Endothelial cell of umbilical vein (primary cell): ENCODE results near the gene SEMA6C. TPM values are rescaled to one million over a fixed set of nuclear protein-coding genes. Genes with fewer than 3 reads are reported as not detected.

ENCODE experiments used
- BruUV-seq: library from RNA; stranded (reverse); fragments of 400-500 nt; replicated peaks from 2 replicates; lab custom pipeline; 2021; lab: Mats Ljungman, UMichigan
- CTCF ChIA-PET: fragments of 300-600, 350-600 bp; sonication (Branson Sonifier 250); formaldehyde crosslinking; loops from one replicate; lab custom pipeline; 2021; ENCODE audit warnings: antibody characterized with exemption, inconsistent platforms; lab: Charles Lee
- POLR2A ChIA-PET: fragments of 300-600, 350-600 bp; sonication (Branson Sonifier 250); formaldehyde crosslinking; loops from one replicate; lab custom pipeline; 2021; ENCODE audit warnings: antibody characterized with exemption, inconsistent platforms; lab: Charles Lee
- DNase-seq: peaks from one replicate; pipeline ENCODE4 v3.0.0-alpha.2; 2011; ENCODE audit warnings: low read depth, low spot score
- FAIRE-seq: peaks from 2 replicates; lab custom pipeline; 2011; peaks lifted over from hg19 to GRCh38; lab: Jason Lieb, UNC
- H2AFZ ChIP-seq: 2 replicates; pipeline ENCODE4 v1.6.0; 2012; ENCODE audit warnings: low read depth, low read length, control low read depth, inconsistent platforms
- H3K27ac ChIP-seq: 2 replicates; pipeline ENCODE4 v1.5.1; 2011; ENCODE audit warnings: low read depth, mild to moderate bottlenecking, control low read depth, low read length, moderate library complexity; ENCODE audit not compliant: insufficient read depth
- H3K27me3 ChIP-seq, 2 experiments: 2 replicates each; pipeline versions ENCODE4 v1.6.0 to v1.6.1; 2011; ENCODE audit warnings: low read length in 2 of 2, mixed read lengths in 1 of 2; ENCODE audit not compliant: control insufficient read depth in 2 of 2, insufficient read depth in 2 of 2
- H3K36me3 ChIP-seq, 2 experiments: 2 replicates in 1 of 2; 3 replicates in 1 of 2; pipeline ENCODE4 v1.5.1; 2011; ENCODE audit warnings: low read length in 2 of 2, mild to moderate bottlenecking in 1 of 2, moderate library complexity in 1 of 2; ENCODE audit not compliant: control insufficient read depth in 2 of 2, insufficient read depth in 2 of 2; ENCODE audit errors: extremely low read depth in 1 of 2
- H3K4me1 ChIP-seq: 3 replicates; pipeline ENCODE4 v1.5.1; 2011; ENCODE audit warnings: mild to moderate bottlenecking, low read length; ENCODE audit not compliant: control insufficient read depth, insufficient read depth; ENCODE audit errors: extremely low read depth
- H3K4me2 ChIP-seq: 2 replicates; pipeline ENCODE4 v1.6.1; 2011; ENCODE audit warnings: low read length, control low read depth, mixed read lengths; ENCODE audit not compliant: insufficient read depth
- H3K4me3 ChIP-seq, 3 experiments: fragments of 200-600 bp in 1 of 3; sonication (generic), shearing (Covaris generic) in 1 of 3; replicated peaks in 1 of 3; 2 replicates each; pipeline ENCODE4 v1.5.1; 2011 to 2016; ENCODE audit warnings: control low read depth in 3 of 3, low read length in 3 of 3, mild to moderate bottlenecking in 2 of 3, inconsistent platforms in 1 of 3, low read depth in 1 of 3, moderate library complexity in 1 of 3; ENCODE audit not compliant: insufficient read depth in 1 of 3
- H3K79me2 ChIP-seq: 2 replicates; pipeline ENCODE4 v1.6.0; 2012; ENCODE audit warnings: low read length, inconsistent platforms; ENCODE audit not compliant: control insufficient read depth, insufficient read depth
- H3K9ac ChIP-seq: replicated peaks from 2 replicates; pipeline ENCODE3; 2011; ENCODE audit warnings: low read length, control low read depth; ENCODE audit not compliant: insufficient read depth; ENCODE audit errors: extremely low read depth
- H3K9me1 ChIP-seq: replicated peaks from 3 replicates; pipeline ENCODE4 v1.6.0; 2011; ENCODE audit warnings: mild to moderate bottlenecking, low read length; ENCODE audit not compliant: control insufficient read depth, insufficient read depth; ENCODE audit errors: extremely low read depth
- H3K9me3 ChIP-seq: replicated peaks from 2 replicates; pipeline ENCODE4 v1.5.1; 2012; ENCODE audit warnings: low read length, inconsistent platforms; ENCODE audit not compliant: control insufficient read depth, insufficient read depth
- H4K20me1 ChIP-seq: replicated peaks from 2 replicates; pipeline ENCODE3; 2011; ENCODE audit warnings: mild to moderate bottlenecking, low read length; ENCODE audit not compliant: control insufficient read depth, insufficient read depth; ENCODE audit errors: extremely low read depth
- EZH2 ChIP-seq: IDR thresholded peaks from 2 replicates; pipeline ENCODE4 v1.6.1; 2012; ENCODE audit warnings: borderline replicate concordance, low read depth, mild to moderate bottlenecking, moderate library complexity, low read length, inconsistent platforms; ENCODE audit not compliant: severe bottlenecking
- FOS ChIP-seq: IDR thresholded peaks from 2 replicates; pipeline ENCODE4 v1.6.1; 2011; ENCODE audit warnings: mild to moderate bottlenecking, low read length, moderate library complexity, borderline replicate concordance; ENCODE audit not compliant: insufficient read depth
- GATA2 ChIP-seq: IDR thresholded peaks from 2 replicates; pipeline ENCODE4 v1.7.0; 2011; ENCODE audit warnings: low read depth, mild to moderate bottlenecking, moderate library complexity, mixed read lengths, low read length; ENCODE audit not compliant: insufficient read length, insufficient read depth
- JUN ChIP-seq: IDR thresholded peaks from 2 replicates; pipeline ENCODE4 v1.6.1; 2011; ENCODE audit warnings: borderline replicate concordance, low read depth; ENCODE audit not compliant: insufficient read length, insufficient read depth
- MYC ChIP-seq: IDR thresholded peaks from one replicate; pipeline ENCODE4 v1.6.1; 2011; ENCODE audit warnings: mild to moderate bottlenecking, low read depth, low read length
- POLR2A ChIP-seq: IDR thresholded peaks from 2 replicates; pipeline ENCODE4 v1.6.1; 2012; ENCODE audit warnings: low read depth, mild to moderate bottlenecking, control low read depth, low read length
- POLR2AphosphoS5 ChIP-seq: IDR thresholded peaks from 2 replicates; pipeline ENCODE4 v1.6.1; 2012; ENCODE audit warnings: low read depth, mild to moderate bottlenecking, control low read depth, low read length, moderate library complexity; ENCODE audit not compliant: insufficient read depth
- dilution Hi-C: fragments of 300-500 bp; cut with MboI; formaldehyde crosslinking; loops from one replicate; pipeline ENCODE4 v1.15.0; 2019; ENCODE audit warnings: low sequenced_read_pairs; ENCODE audit not compliant: extremely low pct_ligation_motif_present
- intact Hi-C: fragments of 100-400 bp; cut with micrococcal nuclease; formaldehyde crosslinking; loops from one replicate; pipeline ENCODE4 v1.10.0; 2022
- polyA plus RNA-seq, 4 experiments: library from polyadenylated mRNA; depleted of rRNA in 3 of 4; stranded (reverse) in 3 of 4; unstranded in 1 of 4; fragments of >200 nt; gene quantifications; 2 replicates each; pipeline versions ENCODE4 v1.2.1 to v1.2.3, GENCODE V29; 2011 to 2012; ENCODE audit warnings: missing spikeins in 1 of 4
- total RNA-seq: library from RNA; stranded (reverse); gene quantifications from 2 replicates; pipeline ENCODE4 v1.2.3, GENCODE V29; 2021
- TF ChIP-seq, protein P1 (sequence below), 2 donors: IDR thresholded peaks; 1 replicate in 1 of 2; 2 replicates in 1 of 2; pipeline ENCODE4 v1.5.1; 2011; ENCODE audit warnings: low read length in 2 of 2, mild to moderate bottlenecking in 2 of 2, moderate library complexity in 2 of 2, control low read depth in 1 of 2, inconsistent platforms in 1 of 2, low read depth in 1 of 2; ENCODE audit not compliant: insufficient read depth in 1 of 2; ENCODE audit errors: extremely low read depth in 1 of 2
- TF ChIP-seq, protein P2 (sequence below): IDR thresholded peaks from 2 replicates; pipeline ENCODE4 v1.6.1; 2011; ENCODE audit not compliant: insufficient read depth, insufficient read length

Gene SEMA6C
- total and polyA plus RNA-seq, 2 donors (not counting 3 experiments of a cell fraction or from before 2014, with no cell fraction given) = 53.0 to 71.9 TPM

DNA sequence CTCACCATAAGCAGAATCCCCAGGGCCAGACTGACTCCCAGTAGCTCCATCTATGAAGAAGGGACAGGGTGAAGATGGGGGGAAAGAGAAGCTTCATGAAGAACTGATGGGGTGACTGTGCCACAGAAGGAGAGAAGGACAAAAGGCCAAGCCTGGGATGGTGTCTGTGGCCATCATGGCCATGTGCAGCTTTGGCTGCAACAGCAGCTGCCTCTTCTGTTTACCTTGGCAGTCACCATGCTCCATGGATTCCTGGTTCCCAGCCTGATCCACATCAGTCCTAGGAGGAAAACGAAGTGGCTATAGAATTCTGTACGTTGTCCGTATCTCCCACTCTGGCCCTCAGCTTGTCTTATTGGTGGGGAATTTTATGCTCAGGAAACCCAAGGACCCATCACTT, 12.0 kb downstream of the SEMA6C start:
- H3K4me1 ChIP-seq = peaks cover 6% of the 10 kb centered on the region
- FAIRE-seq = no peak
- H3K9ac ChIP-seq = no peak overlapping the region
- H3K36me3 ChIP-seq = peaks cover 2 to 52% of the 10 kb centered on the region in 2 experiments
- ChIA-PET POLR2A (no interaction called here), CTCF (interaction anchor here (0.7 to 6.6 kb wide), 3 partner anchors 21 to 35 kb away, joined by 3 to 53 read pairs (median 7); no protein-coding TSS in a partner anchor)
- H3K79me2 ChIP-seq = no peaks in the 10 kb centered on the region
- BruUV-seq = no TSS peak
- no peak overlapping the region for H3K27ac ChIP-seq
- dilution Hi-C loops = no loop called here
- H3K9me3 ChIP-seq = no peaks in the 10 kb centered on the region
- no peaks in the 10 kb centered on the region for H3K27me3 ChIP-seq
- no peak overlapping the region for H2AFZ ChIP-seq
- DNase-seq = no peak
- H3K9me1 ChIP-seq = no peaks in the 10 kb centered on the region
- H3K4me3 ChIP-seq = no peak overlapping the region
- no peaks in the 10 kb centered on the region for H4K20me1 ChIP-seq
- intact Hi-C loops = loop anchor here (1.0 kb wide), 1 partner anchor 10 kb away; no protein-coding TSS in a partner anchor
- H3K4me2 ChIP-seq = no peak overlapping the region
- TF ChIP-seq, protein P1, sequence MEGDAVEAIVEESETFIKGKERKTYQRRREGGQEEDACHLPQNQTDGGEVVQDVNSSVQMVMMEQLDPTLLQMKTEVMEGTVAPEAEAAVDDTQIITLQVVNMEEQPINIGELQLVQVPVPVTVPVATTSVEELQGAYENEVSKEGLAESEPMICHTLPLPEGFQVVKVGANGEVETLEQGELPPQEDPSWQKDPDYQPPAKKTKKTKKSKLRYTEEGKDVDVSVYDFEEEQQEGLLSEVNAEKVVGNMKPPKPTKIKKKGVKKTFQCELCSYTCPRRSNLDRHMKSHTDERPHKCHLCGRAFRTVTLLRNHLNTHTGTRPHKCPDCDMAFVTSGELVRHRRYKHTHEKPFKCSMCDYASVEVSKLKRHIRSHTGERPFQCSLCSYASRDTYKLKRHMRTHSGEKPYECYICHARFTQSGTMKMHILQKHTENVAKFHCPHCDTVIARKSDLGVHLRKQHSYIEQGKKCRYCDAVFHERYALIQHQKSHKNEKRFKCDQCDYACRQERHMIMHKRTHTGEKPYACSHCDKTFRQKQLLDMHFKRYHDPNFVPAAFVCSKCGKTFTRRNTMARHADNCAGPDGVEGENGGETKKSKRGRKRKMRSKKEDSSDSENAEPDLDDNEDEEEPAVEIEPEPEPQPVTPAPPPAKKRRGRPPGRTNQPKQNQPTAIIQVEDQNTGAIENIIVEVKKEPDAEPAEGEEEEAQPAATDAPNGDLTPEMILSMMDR (IDR thresholded peaks at IDR 0.05; ENCODE audit: extremely low read depth in 1 of 2, insufficient read depth in 1 of 2, low read depth in 1 of 2, low read length in 2 of 2) = no peak
- TF ChIP-seq FOS (no peak), POLR2AphosphoS5 (no peak), JUN (no peak), POLR2A (no peak), MYC (no peak), EZH2 (no peak), GATA2 (no peak)
- TF ChIP-seq, protein P2, sequence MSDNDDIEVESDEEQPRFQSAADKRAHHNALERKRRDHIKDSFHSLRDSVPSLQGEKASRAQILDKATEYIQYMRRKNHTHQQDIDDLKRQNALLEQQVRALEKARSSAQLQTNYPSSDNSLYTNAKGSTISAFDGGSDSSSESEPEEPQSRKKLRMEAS = no peak
